ENCODE data around the gene TXK.

TXK gene

GRCh38 chr4:48137846-48138245 is 3.8 kb upstream of the TXK start:
- DNase-seq, result no peak
- peak; percentile 9 for ATAC-seq

GRCh38 chr4:48133669-48134068 is 381 bp downstream of the TXK start:
- ATAC-seq (no peak), DNase-seq (no peak)

DNA sequence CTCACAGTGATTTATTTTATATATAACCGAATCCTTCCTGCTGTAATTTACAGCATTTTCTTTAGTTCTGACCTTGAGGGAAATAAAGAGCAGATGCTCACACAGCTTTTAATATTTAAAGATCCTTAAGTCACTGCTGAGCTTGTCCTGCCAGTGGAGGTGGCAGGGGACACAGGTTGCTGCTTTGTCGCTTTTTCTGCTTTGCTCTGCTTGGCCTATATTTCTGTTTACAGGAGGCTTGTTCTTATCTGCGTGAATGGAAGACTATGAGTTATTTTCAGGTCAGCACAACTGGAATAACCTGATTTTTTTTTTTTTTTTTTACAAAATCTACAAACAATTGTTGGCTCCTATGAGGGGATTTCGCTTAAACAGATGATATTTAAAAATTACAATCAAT is 2.3 kb downstream of the TXK start:
- no peak for DNase-seq

GRCh38 chr4:48130100-48130499 is 4.0 kb downstream of the TXK start:
- ATAC-seq (no peak), DNase-seq (no peak)

More for the DNA sequence above, 2.3 kb downstream of the TXK start:
- no peak for ATAC-seq

DNA sequence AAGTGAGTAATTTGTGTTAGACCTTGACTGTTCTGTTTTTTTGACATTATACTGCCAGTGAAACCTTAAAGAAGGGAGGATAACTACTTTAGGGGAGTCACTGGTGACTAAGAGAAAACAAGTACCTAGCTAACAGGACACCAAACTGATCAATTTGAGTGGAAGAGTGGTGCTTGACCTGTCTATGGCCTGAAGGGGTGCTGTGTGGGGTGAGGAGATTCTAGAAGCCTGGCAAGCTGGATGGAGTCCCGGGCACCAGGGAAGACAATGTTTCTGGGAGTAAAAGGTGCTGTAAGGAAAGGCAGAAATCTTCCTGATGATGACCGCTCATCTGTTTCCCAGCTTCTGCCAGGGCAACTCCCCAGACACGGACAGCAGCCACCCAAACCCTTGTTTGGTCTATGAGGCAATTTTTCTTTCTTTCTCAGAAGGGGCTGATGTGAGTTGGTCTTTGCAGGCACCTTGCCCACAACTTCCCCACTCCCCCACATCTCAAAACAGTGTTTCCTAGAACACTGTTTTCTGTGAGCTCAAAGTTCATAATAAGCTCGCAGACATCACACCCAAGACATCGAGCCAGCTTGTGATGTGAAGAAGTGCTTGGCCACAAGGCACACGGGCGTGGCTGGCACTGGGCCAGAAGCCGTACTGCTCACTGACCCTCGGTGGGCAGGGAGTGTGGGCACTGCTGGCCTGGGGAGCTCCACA is 4.6 kb downstream of the TXK start:
- ATAC-seq, result peak; percentile 43

DNA sequence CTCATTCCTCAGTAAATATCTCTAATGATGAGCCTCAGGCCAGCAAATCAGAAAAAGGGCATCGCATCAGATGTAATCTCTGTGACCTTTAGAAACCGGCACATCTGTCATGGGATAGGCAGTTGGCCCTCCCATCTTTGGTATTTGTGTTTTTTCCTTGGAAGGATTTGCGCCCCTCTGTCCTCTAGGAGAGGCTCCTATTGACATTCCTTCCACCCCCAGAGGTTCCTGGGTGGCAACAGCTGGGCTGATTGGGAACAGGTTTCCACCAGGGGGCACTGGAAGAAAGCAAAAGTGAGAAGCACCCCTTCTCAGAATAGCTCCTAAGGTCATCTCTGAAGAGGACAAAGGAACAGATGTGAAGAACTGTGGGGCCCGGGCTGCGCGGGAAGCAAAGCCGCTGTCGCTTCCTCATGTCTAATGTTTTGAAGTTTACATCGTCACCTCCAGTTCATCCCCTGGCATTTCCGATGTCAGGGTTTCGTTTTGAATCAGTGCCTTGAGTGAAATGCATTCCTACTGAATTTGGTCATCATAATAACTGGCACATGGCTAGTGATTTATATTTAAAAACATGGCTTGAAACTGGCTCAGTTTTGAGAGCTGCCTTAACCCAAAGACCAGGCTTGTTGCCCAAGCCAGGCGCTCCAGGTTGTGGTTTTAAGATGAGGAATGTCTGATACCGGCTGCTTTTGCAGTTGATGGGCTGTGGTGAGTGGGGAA is 6.2 kb downstream of the TXK start:
- ATAC-seq (peak; percentile 82), DNase-seq (peak; percentile 80)

More for the DNA sequence above, 4.6 kb downstream of the TXK start:
- DNase-seq, result peak; percentile 63

GRCh38 chr4:48127231-48127630 is 6.8 kb downstream of the TXK start:
- no peak for DNase-seq

DNA sequence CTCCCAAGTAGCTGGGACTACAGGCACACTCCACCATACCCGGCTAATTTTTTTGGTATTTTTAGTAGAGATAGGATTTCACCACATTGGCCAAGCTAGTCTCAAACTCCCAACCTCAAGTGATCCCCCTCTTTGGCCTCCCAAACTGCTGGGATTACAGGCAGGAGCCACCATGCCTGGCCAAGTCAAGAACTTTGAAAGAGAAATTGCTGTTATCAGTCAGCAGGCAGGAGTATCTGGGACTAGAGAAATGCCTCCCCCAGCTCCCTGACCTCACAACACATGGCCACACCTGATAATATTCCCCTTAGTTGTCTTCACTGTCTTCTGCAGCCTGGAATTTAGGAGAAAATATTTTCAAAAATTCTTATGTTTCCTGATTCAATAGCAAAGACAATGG is 7.4 kb downstream of the TXK start:
- no peak for DNase-seq
- no peak for ATAC-seq

More at GRCh38 chr4:48127231-48127630, 6.8 kb downstream of the TXK start:
- ATAC-seq, result no peak

- no peak for DNase-seq
- peak; percentile 29 for ATAC-seq
These were observed 9.2 kb downstream of the TXK start for GRCh38 chr4:48124870-48125269.

DNA sequence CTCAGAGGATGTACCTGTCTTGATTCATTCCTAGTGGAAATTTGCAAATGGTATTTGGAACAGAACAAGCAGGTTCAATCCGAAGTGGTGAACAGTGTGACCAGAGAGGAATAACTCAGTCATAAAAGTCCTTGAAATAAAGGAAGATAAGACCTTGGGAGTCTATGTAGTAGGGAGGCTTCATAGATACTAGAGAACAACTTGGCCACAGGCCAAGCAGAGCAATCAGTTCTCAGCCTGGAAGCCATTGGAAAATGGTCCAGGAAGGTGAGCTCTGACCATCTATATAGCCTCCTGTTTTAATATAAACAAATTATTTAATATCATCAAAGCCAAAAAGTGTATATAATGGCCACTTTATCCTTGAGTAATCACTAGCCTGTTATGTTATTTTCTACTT is 11.3 kb downstream of the TXK start:
- ATAC-seq (no peak), DNase-seq (no peak)

- ATAC-seq (no peak), DNase-seq (no peak)
These were observed 12.9 kb downstream of the TXK start for GRCh38 chr4:48121180-48121579.

- no peak for DNase-seq
- ATAC-seq, result no peak
These were observed 13.9 kb downstream of the TXK start for GRCh38 chr4:48120132-48120531.

DNA sequence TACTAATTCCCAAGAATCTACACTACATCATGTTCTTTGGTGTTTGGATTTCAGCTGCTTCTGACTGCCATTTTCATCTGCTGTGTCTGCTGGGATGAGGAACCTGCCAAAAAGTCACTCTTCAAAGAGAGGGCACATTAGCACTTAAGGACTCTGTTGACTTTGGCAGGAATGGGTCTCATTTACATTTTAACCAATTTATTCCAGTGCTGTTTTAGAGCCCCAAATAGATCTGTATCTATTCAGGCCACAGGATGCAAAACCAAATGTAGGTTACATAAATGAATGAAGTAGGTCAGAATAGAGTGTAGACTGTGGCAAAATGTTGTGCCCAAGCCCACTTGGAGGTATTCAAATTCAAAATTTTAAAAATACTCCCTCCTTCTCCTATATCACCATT is 14.4 kb downstream of the TXK start:
- DNase-seq, result no peak
- ATAC-seq, result no peak

GRCh38 chr4:48118081-48118480 is 16.0 kb downstream of the TXK start:
- no peak for DNase-seq
- no peak for ATAC-seq

GRCh38 chr4:48116582-48116981 is 17.5 kb downstream of the TXK start:
- no peak for ATAC-seq
- no peak for DNase-seq

GRCh38 chr4:48114412-48114811 is 19.6 kb downstream of the TXK start:
- DNase-seq (no peak), ATAC-seq (no peak)

- no peak for DNase-seq
These were observed 21.9 kb downstream of the TXK start for GRCh38 chr4:48112017-48112667.

DNA sequence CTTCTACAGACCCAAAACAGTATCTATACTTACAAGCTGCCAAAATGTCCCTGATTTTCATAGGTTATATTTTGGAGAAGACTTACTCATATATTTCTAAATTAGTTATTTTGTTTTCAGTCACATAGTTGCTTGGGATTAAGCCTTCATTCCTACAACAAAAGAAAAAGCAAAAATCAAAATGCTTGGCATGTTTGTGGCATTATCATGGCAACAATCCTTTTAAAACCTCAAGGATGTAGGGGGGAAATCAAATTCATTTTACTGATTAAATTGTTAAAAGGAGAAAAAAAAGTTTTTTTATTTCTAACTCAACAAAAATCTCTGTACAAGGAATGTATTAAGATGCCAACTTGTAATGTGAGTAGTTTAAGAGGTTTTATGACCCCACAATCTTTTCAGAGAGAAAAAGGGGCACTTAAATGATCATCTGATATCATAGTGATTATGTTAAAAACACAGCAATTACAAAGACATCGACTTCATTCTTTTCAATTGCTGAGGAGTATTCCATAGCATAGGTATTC is 23.5 kb downstream of the TXK start:
- DNase-seq, result no peak

More at GRCh38 chr4:48112017-48112667, 21.9 kb downstream of the TXK start:
- ATAC-seq, result peak; percentile 34

GRCh38 chr4:48109413-48110263 is 24.4 kb downstream of the TXK start:
- DNase-seq (no peak), ATAC-seq (peak; percentile 77)

More for the DNA sequence above, 23.5 kb downstream of the TXK start:
- ATAC-seq, result no peak

GRCh38 chr4:48108309-48109073 is 25.6 kb downstream of the TXK start:
- DNase-seq (no peak), ATAC-seq (no peak)

DNA sequence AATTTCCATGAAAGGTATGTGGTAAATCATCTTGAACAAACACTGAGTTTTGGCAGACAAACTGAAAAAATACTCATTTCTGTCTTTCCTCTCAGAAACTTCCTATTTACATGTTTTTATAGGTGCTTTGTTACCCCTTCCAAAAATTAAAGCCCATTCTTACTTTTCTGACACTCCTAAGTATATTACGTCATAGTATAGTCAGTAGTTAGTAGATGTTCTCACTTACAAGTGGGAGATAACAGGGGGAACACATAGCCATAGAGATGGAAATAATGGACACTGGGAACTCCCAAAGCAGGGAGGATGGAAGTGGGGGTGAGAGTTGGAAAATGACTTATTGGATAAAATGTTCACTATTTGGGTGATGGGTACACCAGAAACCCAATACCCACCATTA is 28.8 kb downstream of the TXK start:
- DNase-seq (no peak), ATAC-seq (no peak)

All from stimulated activated naive CD8-positive, alpha-beta T cell treated with anti-CD3 and anti-CD28 coated beads, Interleukin-15, Interleukin-2, amounts not matched to agents 100 U/mL and 50 U/mL, for 24 hours (primary cell).